Diencephalon (tissue), 1 donor: ENCODE measurements around the gene OSBPL10. TPM values are rescaled to one million over a fixed set of nuclear protein-coding genes. Genes with fewer than 3 reads are reported as not detected.

Experiments used
- total RNA-seq: library from RNA; depleted of rRNA; stranded (reverse); fragments of >200 nt; gene quantifications from one replicate; pipeline ENCODE4 v1.2.3, GENCODE V29; 2014

OSBPL10 gene
- total RNA-seq: 17.1 TPM

GRCh38 chr3:31981206-31982181 is at the start of gene OSBPL10, which contains the start of gene ZNF860:
Gene OSBPL10 (minus strand): TSS chr3:31981262. CDS start chr3:31981179, 83 bp downstream.
Gene ZNF860 (plus strand): TSS chr3:31981750. CDS start chr3:31989080, 7,330 bp downstream.

Other genes with a start within 250 kb of the OSBPL10 start
- 6.7 TPM for gene ZNF860, start 488 bp upstream of the OSBPL10 start, total RNA-seq
- gene GPD1L, start 125.4 kb upstream of the OSBPL10 start, total RNA-seq: 57.9 TPM